SK-N-SH treated with all-trans-retinoic acid at 6 μM for 48 hours (cell line): ENCODE measurements around the gene ABCB8.

ENCODE experiments used
- BACH2 ChIP-seq: fragments of 250-450 bp; sonication (Bioruptor Pico); IDR thresholded peaks from 2 replicates; pipeline ENCODE4 v1.9.0; 2021; ENCODE audit warnings: mild to moderate bottlenecking, borderline replicate concordance
- CREB5 ChIP-seq: fragments of 250-450 bp; sonication (Bioruptor Pico); IDR thresholded peaks from 2 replicates; pipeline ENCODE4 v1.5.1; 2020; ENCODE audit warnings: low read depth, mild to moderate bottlenecking, moderate library complexity
- CSRNP3 ChIP-seq: fragments of 250-450 bp; sonication (Bioruptor Pico); IDR thresholded peaks from 2 replicates; pipeline ENCODE4 v1.5.1; 2021; ENCODE audit warnings: mild to moderate bottlenecking, moderate library complexity
- ISL1 ChIP-seq: fragments of 250-450 bp; sonication (Bioruptor Pico); IDR thresholded peaks from 2 replicates; pipeline ENCODE4 v2.1.2; 2022; ENCODE audit warnings: mild to moderate bottlenecking, moderate library complexity
- RARB ChIP-seq: fragments of 250-450 bp; sonication (Bioruptor Pico); IDR thresholded peaks from 2 replicates; pipeline ENCODE4 v1.8.0; 2021; ENCODE audit warnings: mild to moderate bottlenecking, moderate library complexity
- TOX ChIP-seq: fragments of 250-450 bp; sonication (Bioruptor Pico); IDR thresholded peaks from 2 replicates; pipeline ENCODE4 v1.8.0; 2021; ENCODE audit warnings: mild to moderate bottlenecking, moderate library complexity, borderline replicate concordance
- ZFP30 ChIP-seq: fragments of 450-650 bp; formaldehyde crosslinking; IDR thresholded peaks from 2 replicates; pipeline ENCODE4 v1.5.0; 2022; ENCODE audit warnings: mild to moderate bottlenecking, moderate library complexity
- ZNF8 ChIP-seq: fragments of 450-650 bp; formaldehyde crosslinking; IDR thresholded peaks from 2 replicates; pipeline ENCODE4 v1.5.0; 2020; ENCODE audit warnings: mild to moderate bottlenecking, moderate library complexity
- TF ChIP-seq, protein P1 (sequence below): fragments of 250-450 bp; sonication (Bioruptor Pico); IDR thresholded peaks from 2 replicates; pipeline ENCODE4 v1.8.0; 2020; ENCODE audit warnings: mild to moderate bottlenecking, moderate library complexity, borderline replicate concordance

GRCh38 chr7:151028131-151028947 lies at the start of gene ABCB8:
- TF ChIP-seq TOX (no peak), RARB (CRISPR knock-in tag) (no peak), BACH2 (CRISPR knock-in tag) (no peak), CSRNP3 (CRISPR knock-in tag) (no peak), ZFP30 (CRISPR knock-in tag) (no peak), CREB5 (CRISPR knock-in tag) (no peak), ZNF8 (CRISPR knock-in tag) (no peak), ISL1 (no peak)
- TF ChIP-seq, protein P1, sequence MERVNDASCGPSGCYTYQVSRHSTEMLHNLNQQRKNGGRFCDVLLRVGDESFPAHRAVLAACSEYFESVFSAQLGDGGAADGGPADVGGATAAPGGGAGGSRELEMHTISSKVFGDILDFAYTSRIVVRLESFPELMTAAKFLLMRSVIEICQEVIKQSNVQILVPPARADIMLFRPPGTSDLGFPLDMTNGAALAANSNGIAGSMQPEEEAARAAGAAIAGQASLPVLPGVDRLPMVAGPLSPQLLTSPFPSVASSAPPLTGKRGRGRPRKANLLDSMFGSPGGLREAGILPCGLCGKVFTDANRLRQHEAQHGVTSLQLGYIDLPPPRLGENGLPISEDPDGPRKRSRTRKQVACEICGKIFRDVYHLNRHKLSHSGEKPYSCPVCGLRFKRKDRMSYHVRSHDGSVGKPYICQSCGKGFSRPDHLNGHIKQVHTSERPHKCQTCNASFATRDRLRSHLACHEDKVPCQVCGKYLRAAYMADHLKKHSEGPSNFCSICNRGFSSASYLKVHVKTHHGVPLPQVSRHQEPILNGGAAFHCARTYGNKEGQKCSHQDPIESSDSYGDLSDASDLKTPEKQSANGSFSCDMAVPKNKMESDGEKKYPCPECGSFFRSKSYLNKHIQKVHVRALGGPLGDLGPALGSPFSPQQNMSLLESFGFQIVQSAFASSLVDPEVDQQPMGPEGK (CRISPR knock-in tag): no peak
